BLaER1 treated with 17β-estradiol and CSF1 and Interleukin-3, amounts not matched to agents 10 nM and 100 nM (cell line): ENCODE results near the gene ATXN1.
"Not testable (repeated sequence)": the region's sequence is repeated elsewhere in the genome, so short reads cannot be mapped to it uniquely, and the experiment has no call there.

Source experiments
- H3K27ac ChIP-seq, 11 experiments: shearing (Covaris generic); formaldehyde crosslinking; 2 replicates each; pipeline ENCODE4 v1.8.1; 2022
- H3K27me3 ChIP-seq, 11 experiments: shearing (Covaris generic); formaldehyde crosslinking; 2 replicates each; pipeline ENCODE4 v1.8.1; 2022
- H3K36me3 ChIP-seq, 11 experiments: shearing (Covaris generic); formaldehyde crosslinking; 2 replicates each; pipeline ENCODE4 v1.8.1; 2022
- H3K4me1 ChIP-seq, 10 experiments: shearing (Covaris generic); formaldehyde crosslinking; 2 replicates each; pipeline ENCODE4 v1.8.1; 2022
- H3K4me2 ChIP-seq, 11 experiments: shearing (Covaris generic); formaldehyde crosslinking; 2 replicates each; pipeline ENCODE4 v1.8.1; 2022
- H3K4me3 ChIP-seq, 10 experiments: shearing (Covaris generic); formaldehyde crosslinking; 2 replicates each; pipeline ENCODE4 v1.8.1; 2022
- H3K9ac ChIP-seq, 11 experiments: shearing (Covaris generic); formaldehyde crosslinking; 2 replicates each; pipeline ENCODE4 v1.8.1; 2022
- H3K9me3 ChIP-seq, 11 experiments: shearing (Covaris generic); formaldehyde crosslinking; replicated peaks in 1 of 11; 2 replicates each; pipeline ENCODE4 v1.8.1; 2022
- H4K20me1 ChIP-seq, 11 experiments: shearing (Covaris generic); formaldehyde crosslinking; 2 replicates each; pipeline ENCODE4 v1.8.1; 2022
- Cebpa-rat ChIP-seq, 11 experiments: shearing (Covaris generic); IDR thresholded peaks; 2 replicates each; pipeline ENCODE4 v1.8.1; 2022

ATXN1 gene

DNA sequence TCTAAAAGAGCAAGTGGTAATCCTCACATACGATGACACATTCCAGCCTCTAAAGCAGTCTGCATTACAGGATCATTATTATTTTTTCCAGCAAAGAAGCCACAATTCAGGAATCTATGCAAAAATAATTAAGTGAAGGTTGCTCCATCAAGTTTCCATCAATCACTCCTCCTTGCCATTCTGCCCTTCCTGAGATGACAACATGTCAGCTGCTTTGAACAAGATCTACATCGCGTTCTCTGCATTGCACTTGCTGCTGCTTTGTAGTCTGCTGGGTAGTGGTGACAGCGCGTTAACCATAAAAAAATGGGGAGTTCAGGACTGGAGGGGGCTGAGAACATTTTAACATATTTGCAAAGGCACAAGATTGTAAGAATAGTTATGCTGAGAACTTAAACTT is 375.2 kb downstream of the ATXN1 start:
- H3K4me1 ChIP-seq: 0 out of 20 replicates have a peak, but pooled peaks cover 0 to under 1% (median 0%) of the 10 kb centered on the region in 10 experiments
- H3K36me3 ChIP-seq: peaks cover 0 to 66% (median 0%) of the 10 kb centered on the region in 11 experiments; a peak in 5 of 22 replicates
- no peak for TF ChIP-seq Cebpa-rat (IDR thresholded peaks at IDR 0.05)
- H3K4me3 ChIP-seq: no peak overlapping the region
- H3K4me2 ChIP-seq: no peak overlapping the region
- H4K20me1 ChIP-seq: peaks cover 0 to 11% (median 0%) of the 10 kb centered on the region in 11 experiments; a peak in 1 of 22 replicates
- H3K27me3 ChIP-seq: no peaks in the 10 kb centered on the region
- H3K9ac ChIP-seq: no peak overlapping the region
- H3K27ac ChIP-seq: no peak overlapping the region
- 0 out of 22 replicates have a peak, but pooled peaks cover 0 to 6% (median 0%) of the 10 kb centered on the region in 11 experiments for H3K9me3 ChIP-seq

DNA sequence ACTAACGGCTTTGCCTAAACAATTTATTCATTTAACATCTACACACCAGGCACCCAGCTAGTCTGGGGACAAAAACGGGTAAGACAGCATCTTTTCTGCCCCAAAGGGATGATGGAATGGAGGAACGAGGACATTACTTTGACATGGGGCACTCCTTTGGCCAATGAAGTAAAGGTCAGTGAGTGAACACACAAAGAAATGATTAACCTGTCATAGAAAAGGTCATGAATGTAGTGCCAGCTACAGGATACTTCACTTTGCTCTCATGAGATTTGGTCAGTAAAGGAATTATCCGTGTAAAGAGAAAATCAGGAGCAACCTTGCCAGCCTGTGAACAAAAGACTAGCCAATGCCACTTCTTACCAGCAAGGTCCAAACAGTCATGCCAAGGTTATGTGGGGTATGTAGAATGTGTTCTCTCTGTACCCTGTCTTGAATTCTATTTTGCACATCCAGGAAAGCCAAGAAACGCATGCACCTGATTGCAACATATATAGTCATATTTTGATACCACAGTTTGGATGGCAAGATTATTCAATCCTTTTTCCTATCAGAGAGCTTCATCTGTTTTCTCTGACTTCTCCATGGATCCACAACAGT is 377.6 kb downstream of the ATXN1 start:
- H4K20me1 ChIP-seq: 0 out of 22 replicates have a peak, but pooled peaks cover 0 to 7% (median 0%) of the 10 kb centered on the region in 11 experiments
- 0 out of 22 replicates have a peak, but pooled peaks cover 0 to 6% (median 0%) of the 10 kb centered on the region in 11 experiments for H3K9me3 ChIP-seq
- no peak for TF ChIP-seq Cebpa-rat (IDR thresholded peaks at IDR 0.05)
- no peak overlapping the region for H3K9ac ChIP-seq
- no peak overlapping the region for H3K27ac ChIP-seq
- H3K4me3 ChIP-seq: no peak overlapping the region
- H3K27me3 ChIP-seq: no peaks in the 10 kb centered on the region
- H3K4me2 ChIP-seq: no peak overlapping the region
- peaks cover 0 to 59% (median 0%) of the 10 kb centered on the region in 11 experiments; a peak in 5 of 22 replicates for H3K36me3 ChIP-seq
- H3K4me1 ChIP-seq: no peaks in the 10 kb centered on the region

DNA sequence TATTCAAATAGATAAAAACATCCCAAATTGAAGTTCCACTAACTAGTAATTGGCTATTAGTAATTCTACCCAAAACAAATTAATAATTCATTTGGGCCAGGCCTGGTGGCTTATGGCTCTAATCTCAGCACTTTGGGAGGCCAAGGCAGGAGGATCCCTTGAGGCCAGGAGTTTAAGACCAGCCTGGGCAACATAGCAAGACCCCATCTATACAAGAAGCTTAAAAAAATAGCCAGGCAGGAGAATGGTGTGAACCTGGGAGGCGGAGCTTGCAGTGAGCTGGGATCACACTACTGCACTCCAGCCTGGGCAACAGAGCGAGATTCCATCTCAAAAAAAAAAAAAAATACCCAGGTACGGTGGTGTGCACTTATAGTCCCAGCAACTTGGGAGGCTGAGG is 379.3 kb downstream of the ATXN1 start:
- not testable (repeated sequence) for H3K4me2 ChIP-seq, H3K4me1 ChIP-seq, H3K9me3 ChIP-seq, H3K27ac ChIP-seq, H3K27me3 ChIP-seq, H3K9ac ChIP-seq, H3K4me3 ChIP-seq
- Histone ChIP-seq H4K20me1 (peaks cover 0 to 13% (median 0%) of the 10 kb centered on the region in 11 experiments; a peak in 2 of 22 replicates), H3K36me3 (peaks cover 0 to 54% (median 0%) of the 10 kb centered on the region in 11 experiments; a peak in 5 of 22 replicates)

DNA sequence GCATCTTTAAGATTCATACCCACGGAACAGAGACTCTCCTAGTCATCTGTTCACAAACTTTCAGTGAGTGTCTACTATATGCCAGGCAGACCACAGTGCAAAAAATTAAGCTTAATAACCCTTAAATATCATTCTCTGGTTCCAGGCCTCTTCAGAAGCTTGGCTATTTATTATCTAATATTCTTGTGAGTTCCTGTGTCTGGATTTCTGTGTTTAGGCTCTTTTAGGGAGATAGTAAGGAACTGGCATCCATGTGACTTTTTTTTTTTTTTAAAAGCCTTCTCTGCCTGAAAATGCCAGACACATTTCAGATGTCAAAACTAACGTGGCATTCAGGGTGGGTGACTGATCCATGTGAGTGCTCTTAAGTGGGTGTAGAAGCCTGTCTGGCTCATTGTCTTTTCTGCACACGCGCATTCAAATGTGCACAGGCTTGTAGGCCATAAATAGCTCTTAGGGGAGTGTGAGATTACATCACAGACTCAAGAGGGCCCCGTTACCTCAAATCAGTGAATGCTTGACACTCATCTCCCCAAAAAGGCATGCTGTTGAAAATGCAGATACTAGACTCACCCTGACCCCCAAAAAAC is 380.9 kb downstream of the ATXN1 start:
- TF ChIP-seq Cebpa-rat (IDR thresholded peaks at IDR 0.05): no peak
- no peak overlapping the region for H3K9ac ChIP-seq
- H3K4me3 ChIP-seq: no peak overlapping the region
- H3K27me3 ChIP-seq: no peaks in the 10 kb centered on the region
- H3K4me2 ChIP-seq: no peak overlapping the region
- H3K4me1 ChIP-seq: peaks cover 0 to 5% (median 0%) of the 10 kb centered on the region in 10 experiments; a peak in 2 of 20 replicates
- 0 out of 22 replicates have a peak, but pooled peaks cover 0 to 6% (median 0%) of the 10 kb centered on the region in 11 experiments for H3K9me3 ChIP-seq
- H3K27ac ChIP-seq: no peak overlapping the region
- peaks cover 0 to 29% (median 0%) of the 10 kb centered on the region in 11 experiments; a peak in 2 of 22 replicates for H4K20me1 ChIP-seq
- H3K36me3 ChIP-seq: peaks cover 0 to 46% (median 0%) of the 10 kb centered on the region in 11 experiments; a peak in 2 of 22 replicates

DNA sequence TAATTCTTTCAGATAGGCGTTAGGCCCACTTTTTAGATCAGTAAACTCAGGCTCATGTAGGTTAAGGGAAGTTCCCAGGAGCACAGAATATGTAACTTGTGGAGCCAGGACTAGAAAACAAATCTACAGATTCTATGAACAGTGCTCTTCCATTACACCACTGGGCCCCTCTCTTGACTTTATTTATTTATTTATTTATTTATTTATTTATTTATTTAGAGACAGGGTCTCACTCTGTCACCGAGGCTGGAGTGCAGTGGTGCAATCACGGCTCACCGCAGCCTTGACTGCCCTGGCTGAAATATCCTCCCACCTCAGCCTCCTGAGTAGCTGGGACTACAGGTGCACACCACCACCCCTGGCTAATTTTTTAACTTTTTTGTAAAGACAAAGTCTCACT is 382.9 kb downstream of the ATXN1 start:
- H3K9ac ChIP-seq, H3K9me3 ChIP-seq, H3K4me2 ChIP-seq, H3K4me3 ChIP-seq, H3K27me3 ChIP-seq, H3K27ac ChIP-seq: not testable (repeated sequence)
- peaks cover 0 to 46% (median 0%) of the 10 kb centered on the region in 11 experiments; a peak in 4 of 22 replicates for H4K20me1 ChIP-seq
- peaks cover 0 to 18% (median 0%) of the 10 kb centered on the region in 10 experiments; a peak in 2 of 20 replicates for H3K4me1 ChIP-seq
- H3K36me3 ChIP-seq: peaks cover 0 to 31% (median 0%) of the 10 kb centered on the region in 11 experiments; a peak in 3 of 22 replicates

DNA sequence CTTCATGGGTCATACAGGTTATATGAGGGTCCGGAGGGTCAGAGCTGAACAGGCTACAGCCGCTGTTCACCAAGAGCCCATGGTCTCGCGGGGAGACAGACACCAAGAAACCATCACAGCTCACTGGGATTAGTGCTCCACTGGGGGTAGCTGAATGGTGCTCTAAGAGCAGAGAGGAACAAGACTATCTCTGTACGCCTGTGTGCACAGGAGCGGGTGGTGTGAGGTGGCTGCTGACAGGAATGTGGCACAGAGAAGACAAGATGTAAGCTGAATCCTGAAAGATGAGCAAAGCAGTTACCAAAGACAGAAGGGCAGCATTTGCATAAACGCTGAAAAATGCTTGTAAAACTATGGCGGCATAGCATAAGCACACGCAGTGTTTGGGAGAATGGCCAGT is 383.8 kb downstream of the ATXN1 start:
- H3K27ac ChIP-seq: no peak overlapping the region
- H3K4me3 ChIP-seq: no peak overlapping the region
- H3K4me2 ChIP-seq: no peak overlapping the region
- peaks cover 0 to 18% (median 0%) of the 10 kb centered on the region in 10 experiments; a peak in 2 of 20 replicates for H3K4me1 ChIP-seq
- no peaks in the 10 kb centered on the region for H3K27me3 ChIP-seq
- no peak overlapping the region for H3K9ac ChIP-seq
- peaks cover 0 to 8% (median 0%) of the 10 kb centered on the region in 11 experiments; a peak in 2 of 22 replicates for H3K9me3 ChIP-seq
- H3K36me3 ChIP-seq: peaks cover 0 to 40% (median 0%) of the 10 kb centered on the region in 11 experiments; a peak in 3 of 22 replicates
- peaks cover 0 to 46% (median 0%) of the 10 kb centered on the region in 11 experiments; a peak in 4 of 22 replicates for H4K20me1 ChIP-seq
- TF ChIP-seq Cebpa-rat (IDR thresholded peaks at IDR 0.05): no peak

DNA sequence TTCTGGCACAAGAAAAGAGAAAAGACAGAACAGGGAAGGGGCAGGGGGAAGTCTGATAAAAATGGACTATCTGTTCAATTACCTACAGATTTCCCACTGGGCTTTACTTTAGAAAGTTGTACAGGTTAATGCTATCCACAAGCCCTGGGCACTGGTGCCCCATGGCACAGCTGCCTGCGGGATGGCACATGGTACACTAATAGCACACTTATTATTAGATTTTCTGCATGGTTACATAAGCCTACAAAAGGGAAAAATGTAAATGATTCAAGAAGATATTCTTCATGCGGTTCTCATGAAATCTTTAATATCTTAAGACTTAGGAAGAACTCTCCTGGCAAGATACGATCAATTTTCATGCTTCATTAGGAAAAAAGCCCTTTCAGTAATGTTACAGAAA is 385.4 kb downstream of the ATXN1 start:
- Histone ChIP-seq H3K4me1 (peaks cover 0 to 18% (median 0%) of the 10 kb centered on the region in 10 experiments; a peak in 2 of 20 replicates), H4K20me1 (peaks cover 0 to 41% (median 0%) of the 10 kb centered on the region in 11 experiments; a peak in 4 of 22 replicates), H3K9me3 (peaks cover 0 to 8% (median 0%) of the 10 kb centered on the region in 11 experiments; a peak in 2 of 22 replicates), H3K27ac (no peak overlapping the region), H3K4me3 (no peak overlapping the region), H3K27me3 (no peaks in the 10 kb centered on the region), H3K9ac (no peak overlapping the region), H3K36me3 (peaks cover 0 to 31% (median 0%) of the 10 kb centered on the region in 11 experiments; a peak in 3 of 22 replicates), H3K4me2 (no peak overlapping the region; a peak in 1 of 22 replicates)
- TF ChIP-seq Cebpa-rat (IDR thresholded peaks at IDR 0.05): no peak

DNA sequence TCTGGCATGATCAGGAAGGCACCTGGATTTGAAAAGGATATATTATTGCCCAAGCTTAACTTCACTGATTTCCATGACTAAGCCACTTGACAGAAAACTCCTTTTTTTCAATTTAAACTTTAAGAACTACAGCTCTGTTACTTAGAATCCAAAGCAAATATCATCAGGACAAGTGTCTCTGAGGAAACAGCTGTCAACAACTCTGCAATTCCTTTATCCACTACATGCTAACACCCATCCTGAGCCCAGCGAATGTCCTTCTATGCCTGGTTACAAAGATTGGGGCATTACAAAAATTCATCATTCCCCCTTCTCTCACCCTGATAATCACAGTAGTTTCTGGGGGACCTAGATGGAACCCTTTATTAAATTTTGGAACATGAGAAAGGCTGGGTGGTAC is 386.1 kb downstream of the ATXN1 start:
- Histone ChIP-seq H4K20me1 (peaks cover 0 to 41% (median 0%) of the 10 kb centered on the region in 11 experiments; a peak in 4 of 22 replicates), H3K27me3 (no peaks in the 10 kb centered on the region), H3K4me3 (no peak overlapping the region), H3K9ac (no peak overlapping the region), H3K4me2 (peak overlapping the region in 1 of 11 experiments; percentile 36; a peak in 1 of 22 replicates), H3K4me1 (peaks cover 0 to 18% (median 0%) of the 10 kb centered on the region in 10 experiments; a peak in 2 of 20 replicates), H3K27ac (no peak overlapping the region), H3K36me3 (peaks cover 0 to 31% (median 0%) of the 10 kb centered on the region in 11 experiments; a peak in 3 of 22 replicates), H3K9me3 (peaks cover 0 to 8% (median 0%) of the 10 kb centered on the region in 11 experiments; a peak in 2 of 22 replicates)
- no peak for TF ChIP-seq Cebpa-rat (IDR thresholded peaks at IDR 0.05)
